Measurements from ENCODE around the gene SIRT7. TPM values are rescaled to one million over a fixed set of nuclear protein-coding genes. Genes with fewer than 3 reads are reported as not detected.
A peak's percentile ranks its signal among the peaks of the same experiment; 100 is the strongest.

SIRT7 gene
- total RNA-seq, 2 experiments from 2014 or later, result 56.7 to 57.5 TPM

GRCh38 chr17:81865358-81865732 is 52.6 kb downstream of the SIRT7 start:
- no peak for ATAC-seq (ENCODE audit: poor library complexity)
- DNase-seq, result no peak
- H3K9me3 Mint-ChIP-seq, result no peaks in the 10 kb centered on the region
- POLR2A ChIA-PET, result interaction anchor here (1.1 to 2.2 kb wide), 2 partner anchors 27 to 162 kb away, joined by 4 to 10 read pairs; partner anchors contain the start of gene MRPL12
- Histone ChIP-seq H3K4me1 (ENCODE audit: insufficient read depth, low read length) (peaks cover 73% of the 10 kb centered on the region), H3K27ac (ENCODE audit: low read depth in 1 of 2, low read length in 2 of 2) (no peak overlapping the region), H3K9me3 (ENCODE audit: control insufficient read depth in 1 of 2, insufficient read depth in 1 of 2, low read length in 2 of 2) (peaks cover 0 to 3% of the 10 kb centered on the region in 2 experiments), H3K36me3 (ENCODE audit: insufficient read depth, low read length) (peaks cover 48% of the 10 kb centered on the region), H3K4me3 (ENCODE audit: low read length) (no peak overlapping the region), H3K27me3 (ENCODE audit: control insufficient read depth in 1 of 2, insufficient read depth in 2 of 2, low read length in 2 of 2) (peaks cover 0 to 3% of the 10 kb centered on the region in 2 experiments)
- intact Hi-C loops (cut with DNase I, micrococcal nuclease), result loop anchor here in 1 of 2 experiments (10.0 kb wide), 1 partner anchor 351 kb away; the partner anchor contains the start of gene ACTG1
- peaks cover 51% of the 10 kb centered on the region for H3K36me3 Mint-ChIP-seq (ENCODE audit: low read depth)
- H3K27me3 Mint-ChIP-seq, result no peaks in the 10 kb centered on the region
- H3K4me1 Mint-ChIP-seq (ENCODE audit: low read depth), result peaks cover 37% of the 10 kb centered on the region
- H3K4me3 Mint-ChIP-seq, result no peak overlapping the region
- no peak for TF ChIP-seq CTCF (IDR thresholded peaks at IDR 0.05)
- H3K27ac Mint-ChIP-seq, result peak overlapping the region; percentile 84
- CTCF ChIA-PET, result no interaction called here

- peaks cover 38% of the 10 kb centered on the region for H3K36me3 ChIP-seq (ENCODE audit: insufficient read depth, low read length)
- H3K4me3 Mint-ChIP-seq, result peak overlapping the region; percentile 78
- no peak overlapping the region for H3K27ac ChIP-seq (ENCODE audit: low read depth in 1 of 2, low read length in 2 of 2)
- peaks cover 0 to 3% of the 10 kb centered on the region in 2 experiments for H3K27me3 ChIP-seq (ENCODE audit: control insufficient read depth in 1 of 2, insufficient read depth in 2 of 2, low read length in 2 of 2)
- peaks cover 47% of the 10 kb centered on the region for H3K36me3 Mint-ChIP-seq (ENCODE audit: low read depth)
- H3K4me3 ChIP-seq (ENCODE audit: low read length), result no peak overlapping the region
- peaks cover 69% of the 10 kb centered on the region for H3K4me1 ChIP-seq (ENCODE audit: insufficient read depth, low read length)
- H3K9me3 ChIP-seq (ENCODE audit: control insufficient read depth in 1 of 2, insufficient read depth in 1 of 2, low read length in 2 of 2), result peaks cover 0 to 3% of the 10 kb centered on the region in 2 experiments
- POLR2A ChIA-PET, result interaction anchor here (0.8 to 1.3 kb wide), 3 partner anchors 11 to 181 kb away, joined by 4 to 5 read pairs (median 4); partner anchors contain the start of genes ARL16 and HGS
- CTCF ChIA-PET, result no interaction called here
- H3K27ac Mint-ChIP-seq, result peak overlapping the region; percentile 73
- peaks cover 37% of the 10 kb centered on the region for H3K4me1 Mint-ChIP-seq (ENCODE audit: low read depth)
- DNase-seq, result no peak
- no peaks in the 10 kb centered on the region for H3K27me3 Mint-ChIP-seq
- H3K9me3 Mint-ChIP-seq, result no peaks in the 10 kb centered on the region
- ATAC-seq (ENCODE audit: poor library complexity), result no peak
- intact Hi-C loops (cut with DNase I, micrococcal nuclease), result loop anchor here (5.0 to 10.0 kb wide), 2 partner anchors 182 to 349 kb away; partner anchors contain the start of genes ACTG1 (in 1 of the 2), ARL16 (in 1 of the 2) and HGS (in 1 of the 2)
- TF ChIP-seq CTCF (IDR thresholded peaks at IDR 0.05), result no peak
These were observed 53.9 kb downstream of the SIRT7 start for GRCh38 chr17:81863833-81864768.

DNA sequence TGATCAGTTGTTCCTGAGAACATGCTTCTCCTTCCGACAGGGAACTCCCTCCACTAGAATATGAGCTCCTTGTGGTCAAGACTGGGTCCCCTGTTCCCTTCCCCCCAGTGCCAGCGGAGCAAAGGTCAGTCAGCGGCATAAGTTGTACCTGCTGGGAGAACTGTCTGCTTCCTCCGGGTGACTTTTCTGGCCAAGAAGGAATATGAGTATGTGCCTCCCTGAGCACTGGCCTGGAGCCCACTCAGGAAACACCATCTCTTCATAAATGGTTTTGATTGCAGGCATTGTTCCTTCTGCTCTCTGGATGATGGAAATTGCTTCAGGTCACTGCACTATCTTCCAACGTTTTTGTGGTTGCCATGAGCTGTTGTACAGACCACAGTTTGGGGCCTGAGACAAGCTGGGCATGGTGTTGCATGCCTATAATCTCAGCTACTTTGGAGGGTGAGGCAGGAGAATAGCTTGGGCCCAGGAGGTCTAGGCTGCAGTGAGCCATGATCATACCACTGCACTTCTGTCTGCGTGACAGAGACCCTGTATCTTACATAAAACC is 54.8 kb downstream of the SIRT7 start:
- peaks cover 72% of the 10 kb centered on the region for H3K4me1 ChIP-seq (ENCODE audit: insufficient read depth, low read length)

More for the DNA sequence above, 54.8 kb downstream of the SIRT7 start:
- peak overlapping the region; percentile 73 for H3K27ac Mint-ChIP-seq
- no peak for ATAC-seq (ENCODE audit: poor library complexity)
- Histone ChIP-seq H3K27ac (ENCODE audit: low read depth in 1 of 2, low read length in 2 of 2) (no peak overlapping the region), H3K9me3 (ENCODE audit: control insufficient read depth in 1 of 2, insufficient read depth in 1 of 2, low read length in 2 of 2) (no peaks in the 10 kb centered on the region), H3K4me3 (ENCODE audit: low read length) (no peak overlapping the region), H3K36me3 (ENCODE audit: insufficient read depth, low read length) (peaks cover 39% of the 10 kb centered on the region), H3K27me3 (ENCODE audit: control insufficient read depth in 1 of 2, insufficient read depth in 2 of 2, low read length in 2 of 2) (no peaks in the 10 kb centered on the region)
- H3K9me3 Mint-ChIP-seq, result no peaks in the 10 kb centered on the region
- DNase-seq, result no peak
- peaks cover 38% of the 10 kb centered on the region for H3K4me1 Mint-ChIP-seq (ENCODE audit: low read depth)
- intact Hi-C loops (cut with DNase I, micrococcal nuclease), result loop anchor here (5.0 to 10.0 kb wide), 2 partner anchors 181 to 348 kb away; partner anchors contain the start of genes ACTG1 (in 1 of the 2), ARL16 (in 1 of the 2) and HGS (in 1 of the 2)
- H3K36me3 Mint-ChIP-seq (ENCODE audit: low read depth), result peaks cover 39% of the 10 kb centered on the region
- H3K4me3 Mint-ChIP-seq, result peak overlapping the region; percentile 78
- H3K27me3 Mint-ChIP-seq, result no peaks in the 10 kb centered on the region
- TF ChIP-seq CTCF (IDR thresholded peaks at IDR 0.05), result no peak
- POLR2A ChIA-PET, result interaction anchor here (0.8 to 1.3 kb wide), 3 partner anchors 10 to 180 kb away, joined by 4 to 5 read pairs (median 4); partner anchors contain the start of genes ARL16, HGS and SIRT7
- CTCF ChIA-PET, result no interaction called here

Measured in CD4-positive, alpha-beta T cell (primary cell).